Superior temporal gyrus (tissue), 1 donor: ENCODE data around the gene TPBGL.

ENCODE experiments used
- DNase-seq: peaks from one replicate; pipeline ENCODE4 v3.0.0-alpha.2; 2016; ENCODE audit errors: extremely low spot score

TPBGL gene

GRCh38 chr11:75240311-75241035 is at the start of gene TPBGL:
Gene TPBGL (plus strand): TSS chr11:75240774. CDS start chr11:75241050, 276 bp downstream.
- no peak for DNase-seq

DNA sequence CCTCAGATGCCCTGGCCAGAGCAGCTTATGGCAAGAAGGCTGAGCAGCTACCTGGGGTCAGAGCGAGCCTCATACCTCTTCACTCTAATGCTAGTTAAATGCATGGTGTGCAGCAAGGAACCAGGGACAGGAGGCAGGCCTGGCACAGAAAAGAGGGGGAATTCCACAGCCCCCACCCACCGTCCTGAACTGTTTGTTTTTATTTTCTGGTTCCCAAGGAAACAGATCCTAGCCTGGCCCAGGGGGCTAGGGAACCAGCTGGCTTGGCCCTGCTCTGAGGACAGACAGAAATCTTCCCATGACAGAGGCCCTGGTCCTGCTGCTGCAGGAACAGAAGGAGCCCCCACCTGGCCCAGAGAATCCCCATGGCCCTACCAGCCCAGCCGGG is 49.2 kb upstream of the TPBGL start:
- DNase-seq: no peak

DNA sequence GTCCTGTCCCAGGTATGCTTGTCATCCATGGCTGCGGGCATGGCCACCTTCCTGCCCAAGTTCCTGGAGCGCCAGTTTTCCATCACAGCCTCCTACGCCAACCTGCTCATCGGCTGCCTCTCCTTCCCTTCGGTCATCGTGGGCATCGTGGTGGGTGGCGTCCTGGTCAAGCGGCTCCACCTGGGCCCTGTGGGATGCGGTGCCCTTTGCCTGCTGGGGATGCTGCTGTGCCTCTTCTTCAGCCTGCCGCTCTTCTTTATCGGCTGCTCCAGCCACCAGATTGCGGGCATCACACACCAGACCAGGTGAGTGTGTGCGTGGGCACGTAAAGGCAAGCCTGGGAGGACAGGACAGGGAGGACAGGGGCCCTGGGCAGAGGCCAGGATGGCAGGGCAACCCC is 47.3 kb upstream of the TPBGL start:
- no peak for DNase-seq

DNA sequence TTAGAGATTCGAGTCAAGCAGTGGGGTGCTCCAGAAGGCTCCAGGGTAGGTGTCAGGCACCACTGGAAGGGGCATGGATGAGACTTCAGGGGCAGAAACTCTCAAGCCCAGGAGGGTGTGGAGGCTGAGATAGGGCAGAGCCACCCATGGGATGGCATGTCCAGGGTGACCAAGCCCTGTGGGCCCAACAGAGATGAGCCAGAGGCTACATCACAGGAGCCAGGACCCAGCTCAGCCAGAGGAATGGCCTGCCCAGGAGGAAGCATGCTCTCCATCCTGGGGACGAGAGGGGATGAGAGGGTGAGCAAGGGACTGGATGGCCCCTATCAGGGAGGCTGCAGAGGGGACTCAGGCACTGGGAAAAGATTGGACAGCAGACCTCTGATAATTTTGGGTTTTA is 46.9 kb upstream of the TPBGL start:
- no peak for DNase-seq

DNA sequence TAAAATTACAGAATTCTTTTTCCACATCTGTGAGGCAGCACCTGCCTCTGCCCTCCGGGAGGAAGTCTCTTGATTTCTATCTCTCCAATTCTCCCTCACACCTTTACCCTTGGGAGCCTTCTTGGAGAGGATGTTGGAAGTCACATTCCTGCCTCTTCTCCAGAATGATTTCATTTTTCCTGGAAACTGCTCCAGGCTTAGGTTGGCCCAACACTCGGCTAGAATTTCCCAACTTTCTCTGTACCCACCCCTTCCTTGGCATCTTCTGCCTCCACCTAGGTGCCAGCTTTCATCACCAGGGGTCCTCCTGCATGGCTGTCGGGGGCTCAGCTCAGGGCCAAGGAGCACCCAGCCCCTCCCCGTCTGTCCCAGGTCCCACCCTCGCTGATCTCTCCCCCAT is 46.4 kb upstream of the TPBGL start:
- no peak for DNase-seq

DNA sequence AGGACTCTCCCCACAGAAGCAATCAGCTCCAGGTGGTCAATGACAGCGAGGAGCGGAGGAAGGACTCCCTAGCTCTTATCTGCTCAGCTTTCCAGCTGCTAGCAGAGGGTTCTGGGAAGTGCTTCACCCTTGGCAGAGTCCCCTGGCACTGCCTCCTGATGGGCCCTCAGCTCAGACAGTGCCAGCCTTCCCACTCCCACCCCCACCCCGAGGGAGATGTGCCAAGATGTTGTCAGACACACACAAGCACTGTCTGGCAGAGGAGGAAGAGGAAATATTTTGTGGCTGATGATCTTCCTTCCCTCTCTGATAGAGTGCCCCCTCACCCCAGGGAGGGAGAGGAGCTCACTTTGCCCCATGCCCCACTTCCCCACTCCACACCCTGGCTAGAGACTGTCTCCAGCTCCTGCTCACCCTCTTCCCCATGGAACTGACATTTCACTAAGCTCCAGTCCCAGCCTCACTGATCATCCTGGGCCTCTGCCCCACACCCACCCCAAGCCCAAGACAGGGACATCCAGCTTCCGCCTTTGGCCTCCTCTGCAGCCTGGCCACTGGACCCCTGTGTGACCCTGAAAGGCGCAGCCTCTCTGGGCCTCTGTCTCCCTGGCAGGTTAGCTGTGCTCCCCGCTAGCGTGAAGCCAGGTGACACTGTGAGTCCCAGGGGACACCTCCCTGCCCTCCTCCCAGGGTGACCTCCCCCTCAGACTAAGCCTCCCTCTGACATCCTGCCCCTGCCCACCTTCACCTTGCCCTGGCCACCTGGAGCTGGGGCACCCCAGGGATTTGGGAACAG is 45.2 kb upstream of the TPBGL start:
- peak; percentile 29 for DNase-seq

DNA sequence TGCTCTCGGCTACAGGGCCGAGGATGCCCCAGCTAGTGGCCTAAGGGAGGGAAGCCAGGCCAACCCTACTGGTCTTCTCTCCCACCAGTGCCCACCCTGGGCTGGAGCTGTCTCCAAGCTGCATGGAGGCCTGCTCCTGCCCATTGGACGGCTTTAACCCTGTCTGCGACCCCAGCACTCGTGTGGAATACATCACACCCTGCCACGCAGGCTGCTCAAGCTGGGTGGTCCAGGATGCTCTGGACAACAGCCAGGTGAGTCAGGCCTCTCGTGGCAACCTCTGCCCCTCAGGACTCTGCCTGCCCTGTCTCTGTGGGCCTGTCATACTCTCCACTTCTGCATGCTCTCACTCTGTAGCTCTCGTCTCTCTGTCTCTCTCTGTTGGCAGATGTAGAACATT is 44.1 kb upstream of the TPBGL start:
- no peak for DNase-seq

GRCh38 chr11:75197512-75198277 is 42.9 kb upstream of the TPBGL start:
- DNase-seq: no peak

- DNase-seq: no peak
These were observed 42.1 kb upstream of the TPBGL start for GRCh38 chr11:75198278-75198973.

- no peak for DNase-seq
These were observed 41.1 kb upstream of the TPBGL start for GRCh38 chr11:75199412-75199955.

DNA sequence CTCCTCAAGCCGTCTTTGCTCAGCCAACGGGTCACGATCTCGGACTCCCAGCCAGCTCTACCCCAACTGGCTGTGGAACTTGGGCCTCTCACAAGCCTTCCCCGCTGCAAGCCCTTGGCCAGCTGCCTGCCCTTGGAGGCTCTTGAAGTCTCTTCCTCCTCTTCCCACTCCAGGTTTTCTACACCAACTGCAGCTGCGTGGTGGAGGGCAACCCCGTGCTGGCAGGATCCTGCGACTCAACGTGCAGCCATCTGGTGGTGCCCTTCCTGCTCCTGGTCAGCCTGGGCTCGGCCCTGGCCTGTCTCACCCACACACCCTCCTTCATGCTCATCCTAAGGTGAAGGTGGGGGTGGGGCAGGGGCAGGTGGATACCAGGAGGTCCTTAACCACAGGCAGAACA is 40.5 kb upstream of the TPBGL start:
- no peak for DNase-seq

DNA sequence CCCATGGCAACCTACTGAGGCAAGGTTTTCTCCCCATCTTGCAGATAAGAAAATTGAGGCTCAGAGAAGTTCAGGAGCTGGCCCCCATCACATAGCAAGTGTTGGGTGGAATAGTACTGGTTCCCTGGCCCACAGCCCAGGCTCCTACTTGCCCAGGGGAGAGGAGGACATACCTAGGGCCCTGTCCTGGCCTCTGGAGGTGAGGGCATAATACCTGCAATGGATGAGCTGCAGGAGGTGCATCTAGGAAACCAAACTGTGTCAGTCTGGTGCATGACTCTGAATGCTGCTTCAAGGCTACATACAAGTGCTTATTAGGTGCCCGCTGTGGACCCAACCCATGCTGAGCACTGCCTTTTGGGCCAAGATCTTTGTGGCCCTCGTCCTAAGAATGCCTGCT is 40.0 kb upstream of the TPBGL start:
- no peak for DNase-seq

- DNase-seq: no peak
These were observed 38.8 kb upstream of the TPBGL start for GRCh38 chr11:75201771-75202170.

GRCh38 chr11:75202195-75202594 is 38.4 kb upstream of the TPBGL start:
- DNase-seq: no peak

DNA sequence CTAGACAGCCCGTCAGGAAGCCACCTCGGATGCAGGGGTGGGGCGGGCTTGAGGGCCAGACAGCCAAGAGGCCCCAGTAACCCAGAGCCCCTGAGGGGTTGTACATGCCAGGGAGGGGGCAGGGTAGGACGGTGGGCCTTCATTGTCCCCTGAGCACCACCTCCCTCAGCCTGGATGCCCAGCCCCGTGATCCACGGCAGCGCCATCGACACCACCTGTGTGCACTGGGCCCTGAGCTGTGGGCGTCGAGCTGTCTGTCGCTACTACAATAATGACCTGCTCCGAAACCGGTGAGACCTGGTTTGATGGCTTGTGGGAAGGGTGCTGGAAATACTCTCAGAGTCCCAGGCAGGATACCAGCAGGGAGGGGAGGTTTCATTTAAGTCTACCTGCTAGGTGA is 37.4 kb upstream of the TPBGL start:
- no peak for DNase-seq

DNA sequence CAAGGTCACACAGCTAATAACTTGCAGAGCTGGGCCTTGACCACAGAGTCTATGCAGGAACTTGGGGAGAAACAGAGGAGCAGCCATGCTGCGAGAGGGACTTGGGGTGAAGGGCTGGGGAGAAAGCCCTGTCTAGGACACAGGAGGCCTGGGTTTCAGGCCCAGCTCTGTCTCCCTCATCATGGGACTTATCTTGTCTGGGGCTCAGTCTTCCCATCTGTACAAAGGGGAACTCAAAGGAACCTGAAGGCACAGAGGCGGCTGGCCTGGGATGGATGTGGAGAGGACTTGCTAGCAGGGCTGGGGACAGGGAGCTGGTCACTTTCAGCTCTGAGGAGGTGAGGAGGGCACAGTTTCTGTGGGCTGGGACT is 36.9 kb upstream of the TPBGL start:
- no peak for DNase-seq

GRCh38 chr11:75204012-75204674 is 36.4 kb upstream of the TPBGL start:
- DNase-seq: no peak

- peak; percentile 82 for DNase-seq
These were observed 35.6 kb upstream of the TPBGL start for GRCh38 chr11:75204685-75205563.

DNA sequence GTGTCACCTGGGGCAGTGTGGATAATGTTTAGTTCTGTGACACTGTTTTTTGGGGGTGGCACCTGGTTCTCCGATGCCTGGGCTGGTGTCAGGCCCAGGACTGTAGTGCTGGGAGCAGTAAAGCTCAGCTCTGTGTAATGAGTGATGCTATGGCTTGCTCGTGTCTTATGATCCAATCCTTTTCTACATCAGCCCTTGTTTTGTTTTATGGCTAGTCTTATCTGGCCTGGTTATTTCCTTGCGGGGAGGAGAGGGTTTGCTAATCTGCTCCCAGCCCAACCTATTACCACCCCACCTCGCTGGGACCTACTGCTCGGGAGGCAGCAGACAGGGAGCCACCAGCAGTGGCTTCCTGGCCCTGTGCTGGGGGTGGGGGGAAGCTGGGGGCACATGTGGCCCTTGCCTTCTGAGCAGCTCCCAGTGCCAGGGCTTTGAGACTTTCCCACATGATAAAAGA is 35.0 kb upstream of the TPBGL start:
- no peak for DNase-seq

GRCh38 chr11:75208446-75208845 is 32.1 kb upstream of the TPBGL start:
- DNase-seq: no peak
